GM19467 (cell line): ENCODE data around the gene ST8SIA5.
"Not testable (repeated sequence)": the region's sequence is repeated elsewhere in the genome, so short reads cannot be mapped to it uniquely, and the experiment has no call there.

Experiments used
- ATAC-seq: cut with Tn5 transposase; IDR thresholded peaks from one replicate; pipeline ENCODE4 v1.9.1; 2021; ENCODE audit warnings: mild to moderate bottlenecking, moderate library complexity; ENCODE audit not compliant: unreplicated experiment

ST8SIA5 gene

DNA sequence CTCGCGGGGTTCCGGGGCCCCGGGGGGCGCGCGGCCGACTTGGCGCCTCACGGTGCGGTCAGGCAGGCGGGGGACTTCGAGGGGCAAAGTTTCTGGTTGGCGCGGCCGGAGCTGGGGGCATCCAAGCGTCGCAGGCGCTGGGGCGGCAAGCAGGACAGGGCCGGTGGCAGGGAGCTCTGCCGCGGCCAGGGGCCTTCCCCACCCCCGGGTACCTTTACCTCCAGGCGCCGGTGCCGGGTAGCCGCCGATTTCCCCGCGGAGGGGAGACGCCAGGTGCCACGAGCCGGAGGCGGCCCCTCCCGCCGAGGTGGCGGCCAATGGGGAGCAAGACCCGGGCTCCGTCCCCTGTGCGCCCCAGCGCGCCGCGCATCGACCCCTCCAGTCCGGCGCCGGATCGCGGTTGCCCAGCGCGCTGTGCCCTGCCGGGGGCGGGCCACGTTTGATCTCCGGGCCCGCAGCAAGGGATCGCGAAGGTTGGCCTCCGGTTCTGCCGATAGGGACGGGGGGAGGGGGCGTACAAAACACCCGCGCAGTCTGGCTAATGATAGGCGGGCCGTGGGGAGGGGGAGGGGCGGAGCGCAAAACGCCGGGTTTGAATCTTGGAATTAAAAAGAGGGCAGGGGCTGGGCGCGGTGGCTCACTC, at the start of gene ST8SIA5:
ST8SIA5 (minus strand) TSS at position 495 of the 643 bp plus-strand sequence. CDS start 545 bp downstream, outside the sequence.
- no peak for ATAC-seq

DNA sequence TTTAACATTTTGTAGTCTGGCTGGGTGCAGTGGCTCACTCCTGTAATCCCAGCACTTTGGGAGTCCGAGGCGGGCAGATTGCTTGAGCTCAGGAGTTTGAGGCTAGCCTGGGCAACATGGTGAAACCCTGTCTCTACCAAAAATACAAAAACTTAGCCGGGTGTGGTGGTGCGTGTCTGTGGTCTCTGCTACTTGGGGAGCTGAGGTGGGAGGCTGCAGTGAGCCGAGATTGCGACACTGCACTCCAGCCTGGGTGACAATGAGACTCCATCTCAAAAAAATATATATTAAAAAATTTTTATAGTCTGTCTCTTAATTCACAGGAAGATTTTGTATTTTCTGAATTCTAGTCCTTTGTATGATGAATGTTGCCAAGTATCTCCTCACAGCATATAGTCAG, 39.1 kb upstream of the ST8SIA5 start:
- not testable (repeated sequence) for ATAC-seq

DNA sequence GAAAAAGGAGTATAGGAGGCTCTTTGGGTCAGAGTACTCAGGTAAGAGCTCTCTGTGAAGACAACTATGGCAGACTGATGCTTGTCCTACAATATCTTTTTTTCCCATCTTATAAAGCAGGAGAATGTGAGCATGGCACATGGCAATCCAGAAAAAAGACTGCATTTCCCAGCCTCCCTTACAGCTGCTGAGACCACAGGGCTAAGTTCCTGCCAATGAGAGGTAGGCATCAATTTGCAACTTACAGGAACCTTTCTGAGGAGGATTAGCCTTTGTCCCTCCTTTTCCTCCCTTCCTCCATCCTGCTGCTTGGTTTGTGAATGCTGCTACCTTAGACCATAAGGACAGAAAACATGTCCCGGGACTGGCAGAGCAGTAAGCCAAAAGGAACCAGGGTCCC, 37.8 kb upstream of the ST8SIA5 start:
- ATAC-seq: no peak

DNA sequence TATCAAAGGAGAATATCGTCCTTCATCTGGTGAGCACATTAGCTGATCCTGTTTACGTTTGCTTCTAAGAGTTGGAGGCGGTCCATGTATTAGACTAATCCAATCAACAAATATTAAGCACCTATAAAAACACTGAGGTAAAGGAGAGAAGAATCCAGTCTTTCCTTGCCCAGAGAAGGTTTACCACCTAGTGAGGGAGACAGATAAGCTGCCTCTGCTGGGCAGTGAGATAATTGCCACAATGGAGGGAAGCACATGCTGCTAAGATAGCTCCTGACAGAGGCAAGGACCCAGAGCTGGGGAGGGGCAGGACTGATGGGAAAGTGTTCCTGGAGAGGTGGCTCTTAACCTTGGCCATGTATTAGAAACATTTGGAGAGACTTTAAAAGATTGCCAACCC, 36.7 kb upstream of the ST8SIA5 start:
- ATAC-seq: no peak

DNA sequence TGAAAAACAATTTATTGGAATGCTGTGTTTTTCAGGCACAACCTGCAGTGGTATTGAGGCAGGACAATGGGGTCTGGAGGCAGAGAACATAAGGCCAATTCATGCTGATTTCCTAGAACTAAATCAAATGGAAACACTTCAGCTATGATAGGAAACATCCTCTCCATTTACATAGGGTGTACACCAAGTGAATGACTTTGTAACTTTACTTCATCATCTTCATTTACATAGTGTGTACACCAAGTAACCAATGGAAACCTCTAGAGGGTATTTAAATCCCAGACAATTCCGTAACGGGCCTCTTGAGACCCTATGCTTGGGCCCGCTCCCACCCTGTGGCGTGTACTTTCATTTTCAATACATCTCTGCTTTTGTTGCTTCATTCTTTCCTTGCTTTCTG, 32.2 kb upstream of the ST8SIA5 start:
- ATAC-seq: no peak

- ATAC-seq: no peak
Measured at GRCh38 chr18:46787674-46788073, 30.8 kb upstream of the ST8SIA5 start.

DNA sequence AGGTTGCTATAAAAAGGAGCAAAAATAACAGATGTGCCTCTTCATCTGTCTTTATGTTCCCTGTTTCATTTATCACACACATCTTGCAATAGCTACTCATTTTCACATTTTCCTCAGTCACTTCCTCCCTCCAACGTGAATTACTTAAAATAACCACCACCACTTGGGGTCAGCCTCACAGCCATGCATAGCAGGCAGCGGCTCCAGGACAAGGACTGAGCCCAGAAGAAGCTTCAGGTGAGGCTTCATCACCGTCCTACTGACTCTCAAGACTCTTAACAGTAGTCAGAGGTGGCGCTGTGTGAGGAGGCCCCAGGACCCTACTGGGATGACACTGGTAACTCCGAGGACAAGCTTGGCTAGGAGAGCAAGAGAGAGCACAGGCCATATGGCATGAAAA, 15.5 kb upstream of the ST8SIA5 start:
- ATAC-seq: no peak

GRCh38 chr18:46771141-46771540, 14.3 kb upstream of the ST8SIA5 start:
- no peak for ATAC-seq

DNA sequence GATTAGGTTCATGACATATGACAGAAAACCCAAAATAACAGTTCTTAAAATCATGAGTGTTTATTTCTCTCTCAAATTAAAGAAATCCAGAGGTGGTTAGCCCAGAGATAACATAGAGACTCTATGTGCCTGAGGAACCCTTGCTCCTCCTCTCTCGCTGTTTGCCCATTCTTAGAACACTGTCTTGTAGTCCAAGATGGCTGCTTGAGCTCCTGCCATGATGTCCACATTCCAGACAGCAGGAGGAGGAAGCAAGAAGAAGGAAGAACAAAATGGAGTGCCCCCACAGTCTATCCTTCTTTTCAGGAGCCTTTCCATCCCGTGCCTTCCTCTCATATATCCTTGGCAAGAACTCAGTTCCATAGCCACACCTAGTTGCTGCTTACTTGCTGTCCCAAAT, 13.9 kb upstream of the ST8SIA5 start:
- no peak for ATAC-seq

- no peak for ATAC-seq
Measured at GRCh38 chr18:46768166-46768921, 11.5 kb upstream of the ST8SIA5 start.

GRCh38 chr18:46767217-46767616, 10.4 kb upstream of the ST8SIA5 start:
- ATAC-seq: no peak

DNA sequence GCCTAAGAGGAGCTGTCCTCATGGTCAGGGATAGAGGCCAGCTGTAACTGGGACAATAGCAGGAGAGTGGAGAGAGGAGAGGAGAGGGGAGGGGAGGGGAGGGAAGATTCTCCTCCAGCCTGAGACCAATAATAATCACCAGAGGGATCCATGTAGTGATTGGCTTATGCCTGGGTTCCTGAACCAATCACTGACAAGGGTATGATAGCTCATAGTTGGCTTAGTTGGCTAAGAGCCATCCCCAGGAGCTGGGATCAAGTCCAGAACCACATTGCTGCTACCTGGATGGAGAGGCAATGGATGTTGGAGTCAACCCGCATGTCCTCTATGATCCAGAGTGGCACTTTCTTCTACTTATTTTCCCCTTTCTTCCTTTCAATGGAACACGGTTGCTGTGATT, 7.7 kb upstream of the ST8SIA5 start:
- ATAC-seq: no peak

- ATAC-seq: no peak
Measured at GRCh38 chr18:46761059-46761769, 4.4 kb upstream of the ST8SIA5 start.

GRCh38 chr18:46759890-46760289, 3.0 kb upstream of the ST8SIA5 start:
- ATAC-seq: no peak

DNA sequence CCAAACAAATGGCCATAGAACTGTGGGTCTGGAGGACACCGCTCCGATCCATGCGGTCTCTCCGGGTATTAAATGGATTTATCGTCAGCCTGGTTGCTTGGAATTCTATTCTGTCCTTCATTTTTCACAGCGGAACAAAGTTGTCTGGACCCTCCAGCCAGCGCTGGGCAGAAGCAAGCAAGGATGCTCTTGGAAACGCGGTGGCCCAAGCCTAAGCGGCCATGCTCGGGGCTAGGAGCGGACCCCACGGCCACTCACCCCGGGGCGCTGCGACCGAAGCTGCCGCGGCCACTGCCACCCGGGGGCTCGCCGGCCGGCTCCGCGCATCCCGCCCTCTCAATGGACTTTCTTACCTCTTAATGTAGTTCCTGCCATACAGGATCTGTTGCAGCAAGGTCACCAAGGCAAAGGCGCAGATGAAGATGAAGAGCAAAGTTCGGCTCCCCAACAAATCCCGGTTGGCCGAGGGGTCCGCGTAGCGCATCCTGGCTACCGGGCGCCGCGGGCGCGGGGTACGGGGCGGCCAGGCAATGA, 761 bp downstream of the ST8SIA5 start:
- no peak for ATAC-seq

DNA sequence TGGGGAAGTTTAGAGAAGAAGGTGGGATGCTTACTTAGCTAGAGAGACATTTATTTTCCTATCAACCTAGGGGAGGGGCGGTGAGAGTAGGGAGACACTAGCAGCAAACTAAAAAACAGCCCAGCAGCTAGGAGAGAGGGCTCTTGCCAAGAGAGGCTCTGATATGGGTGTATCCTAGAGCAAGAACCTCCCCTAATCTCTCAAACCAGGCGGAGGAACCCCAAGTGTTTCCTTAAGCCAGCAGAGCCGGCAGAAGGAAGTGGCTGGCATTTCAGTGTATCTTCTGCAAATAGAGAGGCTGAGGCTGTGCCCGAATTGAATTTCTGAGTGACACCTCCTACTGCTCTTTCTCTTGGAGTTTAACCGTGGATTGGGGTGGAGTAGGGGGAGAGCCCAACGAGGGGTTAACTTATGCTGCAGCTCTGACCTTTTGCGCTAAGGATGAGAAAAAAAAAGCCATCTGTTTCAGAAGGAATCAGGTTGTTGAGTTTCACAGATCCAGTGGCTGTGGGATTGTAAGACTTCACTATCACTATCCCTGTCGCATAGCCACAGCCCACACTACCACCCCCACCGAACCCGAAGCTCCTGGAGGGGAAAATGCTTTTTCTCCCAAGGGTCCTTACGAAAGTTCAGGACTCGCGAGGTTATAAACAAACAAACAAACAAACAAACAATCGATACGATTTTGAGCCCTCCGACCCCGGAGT, 1.4 kb downstream of the ST8SIA5 start:
- no peak for ATAC-seq

DNA sequence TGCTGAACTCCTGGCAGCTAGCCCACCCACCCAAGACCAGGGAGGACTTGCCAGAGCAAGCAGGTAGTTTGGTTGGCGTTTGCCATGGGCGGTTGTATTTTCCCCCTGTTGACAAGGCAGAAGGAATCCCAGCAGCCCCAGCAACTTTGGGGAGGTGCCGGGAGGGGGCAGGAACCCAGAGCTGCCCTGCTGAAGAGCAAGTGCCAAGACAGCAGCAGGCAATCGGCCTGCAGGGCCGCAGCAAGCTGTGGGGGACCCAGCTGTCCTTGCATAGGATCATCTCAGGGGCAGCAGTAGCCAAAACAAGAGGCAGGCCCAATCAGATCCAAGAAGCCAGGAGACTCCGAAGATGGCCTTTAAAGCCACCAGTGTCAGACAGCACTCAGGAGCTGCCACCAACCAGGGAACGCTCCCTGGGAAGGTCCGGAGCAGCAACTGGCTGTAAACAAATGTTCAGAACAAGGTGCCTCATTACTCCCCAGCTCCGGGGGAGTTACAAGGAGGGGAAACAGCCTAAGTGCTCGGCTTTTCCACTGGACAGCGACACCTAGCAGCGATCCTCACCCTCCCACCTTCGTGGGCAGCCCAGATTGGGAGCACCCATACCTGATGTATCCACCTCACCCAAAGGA, 2.1 kb downstream of the ST8SIA5 start:
- no peak for ATAC-seq

- ATAC-seq: no peak
Measured at GRCh38 chr18:46754188-46754587, 2.7 kb downstream of the ST8SIA5 start.

- ATAC-seq: no peak
Measured at GRCh38 chr18:46751882-46752281, 5.0 kb downstream of the ST8SIA5 start.

DNA sequence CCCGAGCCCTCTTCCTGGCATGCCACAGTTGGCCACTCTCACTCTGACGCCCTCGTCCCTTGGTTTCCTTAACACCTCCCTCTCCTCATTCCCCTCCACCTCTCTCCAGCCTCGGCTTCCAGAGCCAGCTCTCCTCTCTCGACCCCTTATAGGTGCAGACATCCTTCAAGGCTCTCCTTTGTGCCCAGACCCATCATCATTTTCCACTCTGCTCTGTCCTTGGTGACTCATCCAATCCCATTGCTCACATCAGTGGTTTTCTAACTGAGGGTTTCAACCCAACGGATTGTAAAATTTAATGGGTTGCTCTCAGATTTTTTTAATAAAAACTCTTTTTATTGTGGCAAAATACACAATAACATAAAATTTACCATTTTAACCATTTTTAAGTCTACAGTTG, 6.2 kb downstream of the ST8SIA5 start:
- no peak for ATAC-seq

DNA sequence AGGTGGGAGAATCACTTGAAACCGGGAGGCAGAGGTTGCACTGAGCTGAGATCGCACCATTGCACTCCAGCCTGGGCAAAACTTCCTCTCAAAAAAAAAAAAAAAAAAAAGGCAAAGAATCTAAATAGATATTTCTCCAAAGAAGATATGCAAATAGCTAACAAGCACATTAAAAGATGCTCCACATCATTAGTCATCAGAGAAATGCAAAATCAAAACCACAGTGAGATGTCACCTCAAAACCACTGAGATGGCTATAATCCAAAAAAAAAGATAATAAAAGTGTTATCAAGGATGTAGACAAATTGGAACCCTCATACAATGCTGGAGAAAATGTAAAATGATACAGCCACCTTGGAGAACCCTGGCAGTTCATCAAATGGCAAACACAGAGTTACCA, 8.4 kb downstream of the ST8SIA5 start:
- ATAC-seq: no peak
